HepG2 (cell line): ENCODE results near the gene MIB2. TPM values are rescaled to one million over a fixed set of nuclear protein-coding genes. Genes with fewer than 3 reads are reported as not detected.
A peak's percentile ranks its signal among the peaks of the same experiment; 100 is the strongest.

Experiments used
- ATAD3A ChIP-seq: sonication (generic); formaldehyde crosslinking; IDR thresholded peaks from 2 replicates; pipeline ENCODE4 v1.4.0; 2020; ENCODE audit warnings: missing genetic modification reagents
- ATF2 ChIP-seq: sonication (generic); formaldehyde crosslinking; IDR thresholded peaks from 2 replicates; pipeline ENCODE4 v1.4.0; 2020; ENCODE audit warnings: missing genetic modification reagents
- KLF12 ChIP-seq: sonication (generic); formaldehyde crosslinking; IDR thresholded peaks from 2 replicates; pipeline ENCODE4 v1.4.0; 2020; ENCODE audit warnings: missing genetic modification reagents, borderline replicate concordance
- MEIS1 ChIP-seq: sonication (generic); formaldehyde crosslinking; IDR thresholded peaks from 2 replicates; pipeline ENCODE4 v1.9.0; 2021; ENCODE audit warnings: mild to moderate bottlenecking, missing genetic modification reagents, moderate library complexity, borderline replicate concordance
- MYC ChIP-seq: sonication (generic); formaldehyde crosslinking; IDR thresholded peaks from 2 replicates; pipeline ENCODE4 v1.9.0; 2021; ENCODE audit warnings: missing genetic modification reagents, borderline replicate concordance
- PHF21A ChIP-seq: sonication (generic); formaldehyde crosslinking; IDR thresholded peaks from 2 replicates; pipeline ENCODE4 v1.5.0; 2020; ENCODE audit warnings: mild to moderate bottlenecking, missing genetic modification reagents
- POLR2G ChIP-seq: fragments of 200-400 bp; formaldehyde crosslinking; IDR thresholded peaks from 2 replicates; pipeline ENCODE4 v1.6.1; 2018; ENCODE audit warnings: mild to moderate bottlenecking, low read depth, low read length, moderate library complexity
- RNF2 ChIP-seq: fragments of 450-650 bp; conservative IDR thresholded peaks from 2 replicates; pipeline ENCODE4 v1.6.1; 2016; ENCODE audit warnings: low read depth
- TFAP4 ChIP-seq: sonication (generic); IDR thresholded peaks from 2 replicates; pipeline ENCODE4 v1.6.1; 2016; ENCODE audit warnings: low read depth, borderline replicate concordance
- ZKSCAN1 ChIP-seq: fragments of 150-350 bp; IDR thresholded peaks from 2 replicates; pipeline ENCODE4 v1.6.1; 2014; ENCODE audit warnings: low read length
- ZNF354B ChIP-seq: sonication (generic); formaldehyde crosslinking; IDR thresholded peaks from 2 replicates; pipeline ENCODE4 v1.8.0; 2022; ENCODE audit warnings: mild to moderate bottlenecking, missing genetic modification reagents
- ZNF501 ChIP-seq: sonication (generic); formaldehyde crosslinking; IDR thresholded peaks from 2 replicates; pipeline ENCODE4 v1.5.1; 2020; ENCODE audit warnings: mild to moderate bottlenecking, moderate library complexity, missing genetic modification reagents
- ZNF503 ChIP-seq: sonication (generic); formaldehyde crosslinking; IDR thresholded peaks from 2 replicates; pipeline ENCODE4 v1.4.0; 2020; ENCODE audit warnings: missing genetic modification reagents
- ZNF543 ChIP-seq: sonication (generic); formaldehyde crosslinking; IDR thresholded peaks from 2 replicates; pipeline ENCODE4 v1.4.0; 2020; ENCODE audit warnings: mild to moderate bottlenecking, missing genetic modification reagents
- ZNF569 ChIP-seq: sonication (generic); formaldehyde crosslinking; IDR thresholded peaks from 2 replicates; pipeline ENCODE4 v1.5.0; 2020; ENCODE audit warnings: mild to moderate bottlenecking, missing genetic modification reagents, moderate library complexity, borderline replicate concordance
- ZNF646 ChIP-seq: sonication (generic); formaldehyde crosslinking; IDR thresholded peaks from 2 replicates; pipeline ENCODE4 v1.9.0; 2021; ENCODE audit warnings: mild to moderate bottlenecking, missing genetic modification reagents
- ZNF678 ChIP-seq: sonication (generic); formaldehyde crosslinking; IDR thresholded peaks from 2 replicates; pipeline ENCODE4 v1.4.0; 2020; ENCODE audit warnings: mild to moderate bottlenecking, missing genetic modification reagents
- ZNF891 ChIP-seq: sonication (generic); formaldehyde crosslinking; IDR thresholded peaks from 2 replicates; pipeline ENCODE4 v1.5.0; 2020; ENCODE audit warnings: mild to moderate bottlenecking, missing genetic modification reagents
- polyA plus RNA-seq, 8 experiments: library from polyadenylated mRNA; depleted of rRNA in 3 of 8; stranded (reverse) in 7 of 8; unstranded in 1 of 8; fragments of >200 nt; fragmentation: Illumina TruSeq in 4 of 8; extraction: Trizol in 4 of 8; gene quantifications; 2 replicates each; pipeline versions ENCODE4 v1.2.1 to v1.2.3, GENCODE V29; 2011 to 2016; ENCODE audit warnings: low read depth in 4 of 8, missing spikeins in 1 of 8, mixed read lengths in 1 of 8; ENCODE audit not compliant: insufficient read depth in 1 of 8
- total RNA-seq, 5 experiments: library from RNA; depleted of rRNA; stranded (reverse); fragments of >200 nt; fragmentation: Illumina TruSeq; extraction: Trizol; gene quantifications; 2 replicates each; pipeline ENCODE4 v1.2.3, GENCODE V29; 2016; ENCODE audit warnings: low read depth in 1 of 5

Gene MIB2
- total and polyA plus RNA-seq, 2 of the 13 experiments (the other 11 are each of a cell fraction or from before 2014, with no cell fraction given), result 19.9 to 30.4 TPM

GRCh38 chr1:1615256-1616044 is at the start of gene MIB2 (continued):
- TF ChIP-seq POLR2G, result peak; percentile 91
- TF ChIP-seq RNF2, result no peak
- TF ChIP-seq ZKSCAN1, result no peak
- TF ChIP-seq ZNF569 (CRISPR knock-in tag), result 0 out of 2 replicates have a peak, but pooled peaks have one; percentile 72
- TF ChIP-seq ZNF678, result peak; percentile 94; the same call in 1 of the 2 replicates
- TF ChIP-seq ATAD3A (CRISPR knock-in tag), result 0 out of 2 replicates have a peak, but pooled peaks have one; percentile 57
- no peak for TF ChIP-seq TFAP4
- TF ChIP-seq ZNF646 (CRISPR knock-in tag), result no peak
- TF ChIP-seq ZNF354B, result no peak
- peak; percentile 51; the same call in 1 of the 2 replicates for TF ChIP-seq ATF2 (CRISPR knock-in tag)
- TF ChIP-seq ZNF501 (CRISPR knock-in tag), result peak; percentile 68
- 0 out of 2 replicates have a peak, but pooled peaks have one; percentile 40 for TF ChIP-seq ZNF503
- peak; percentile 75; the same call in 1 of the 2 replicates for TF ChIP-seq MYC
- 0 out of 2 replicates have a peak, but pooled peaks have one; percentile 61 for TF ChIP-seq PHF21A
- TF ChIP-seq MEIS1 (CRISPR knock-in tag), result peak; percentile 77
- TF ChIP-seq KLF12 (CRISPR knock-in tag), result no peak
- no peak for TF ChIP-seq ZNF891 (CRISPR knock-in tag)
- peak; percentile 88 for TF ChIP-seq ZNF543
